ENCODE results near the gene TUBA3D. TPM values are rescaled to one million over a fixed set of nuclear protein-coding genes. Genes with fewer than 3 reads are reported as not detected.
"Not testable (repeated sequence)": the region's sequence is repeated elsewhere in the genome, so short reads cannot be mapped to it uniquely, and the experiment has no call there.

Gene TUBA3D
- not detected for total RNA-seq

DNA sequence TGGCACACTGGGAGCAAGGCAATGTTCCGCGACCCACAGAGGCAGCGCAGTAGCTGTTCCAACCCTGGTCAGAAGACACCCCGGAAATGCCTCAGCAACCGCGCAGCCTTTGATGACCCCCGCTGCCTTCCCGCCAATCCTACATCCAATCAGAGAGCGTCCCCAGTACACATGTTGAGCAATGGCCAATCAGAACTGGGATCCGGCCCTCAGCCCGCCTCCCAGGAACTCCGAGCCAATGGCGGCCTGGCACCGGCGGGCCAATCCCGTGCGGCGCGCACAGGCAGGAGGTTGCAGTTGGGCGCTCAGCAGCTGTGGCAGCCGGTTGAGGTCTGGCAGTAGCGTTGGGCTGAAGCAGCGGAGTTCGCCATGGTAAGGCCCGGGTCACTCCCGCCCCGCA lies at the start of gene TUBA3D:
TUBA3D (plus strand) TSS at position 289 of the 400 bp plus-strand sequence; CDS start at position 370, 81 bp downstream.
- no peak for DNase-seq (ENCODE audit: low spot score in 2 of 2)
- H3K27ac ChIP-seq, result no peak within 1 kb of the TSS
- H3K4me1 ChIP-seq, result no peaks in the 10 kb centered on the region
- no peaks in the 10 kb centered on the region for H3K9me3 ChIP-seq
- H3K36me3 ChIP-seq, result peaks cover 3% of the 10 kb centered on the region
- TF ChIP-seq EP300 (IDR thresholded peaks at IDR 0.05) (no peak), POLR2A (IDR thresholded peaks at IDR 0.05) (no peak), POLR2AphosphoS5 (IDR thresholded peaks at IDR 0.05) (no peak)
- TF ChIP-seq, protein P1, sequence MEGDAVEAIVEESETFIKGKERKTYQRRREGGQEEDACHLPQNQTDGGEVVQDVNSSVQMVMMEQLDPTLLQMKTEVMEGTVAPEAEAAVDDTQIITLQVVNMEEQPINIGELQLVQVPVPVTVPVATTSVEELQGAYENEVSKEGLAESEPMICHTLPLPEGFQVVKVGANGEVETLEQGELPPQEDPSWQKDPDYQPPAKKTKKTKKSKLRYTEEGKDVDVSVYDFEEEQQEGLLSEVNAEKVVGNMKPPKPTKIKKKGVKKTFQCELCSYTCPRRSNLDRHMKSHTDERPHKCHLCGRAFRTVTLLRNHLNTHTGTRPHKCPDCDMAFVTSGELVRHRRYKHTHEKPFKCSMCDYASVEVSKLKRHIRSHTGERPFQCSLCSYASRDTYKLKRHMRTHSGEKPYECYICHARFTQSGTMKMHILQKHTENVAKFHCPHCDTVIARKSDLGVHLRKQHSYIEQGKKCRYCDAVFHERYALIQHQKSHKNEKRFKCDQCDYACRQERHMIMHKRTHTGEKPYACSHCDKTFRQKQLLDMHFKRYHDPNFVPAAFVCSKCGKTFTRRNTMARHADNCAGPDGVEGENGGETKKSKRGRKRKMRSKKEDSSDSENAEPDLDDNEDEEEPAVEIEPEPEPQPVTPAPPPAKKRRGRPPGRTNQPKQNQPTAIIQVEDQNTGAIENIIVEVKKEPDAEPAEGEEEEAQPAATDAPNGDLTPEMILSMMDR (IDR thresholded peaks at IDR 0.05), result no peak
- H3K4me3 ChIP-seq, result no peak within 1 kb of the TSS
- no peaks in the 10 kb centered on the region for H3K27me3 ChIP-seq
- WGBS, result 98% methylated on average over 8 of the region's 27 CpGs

DNA sequence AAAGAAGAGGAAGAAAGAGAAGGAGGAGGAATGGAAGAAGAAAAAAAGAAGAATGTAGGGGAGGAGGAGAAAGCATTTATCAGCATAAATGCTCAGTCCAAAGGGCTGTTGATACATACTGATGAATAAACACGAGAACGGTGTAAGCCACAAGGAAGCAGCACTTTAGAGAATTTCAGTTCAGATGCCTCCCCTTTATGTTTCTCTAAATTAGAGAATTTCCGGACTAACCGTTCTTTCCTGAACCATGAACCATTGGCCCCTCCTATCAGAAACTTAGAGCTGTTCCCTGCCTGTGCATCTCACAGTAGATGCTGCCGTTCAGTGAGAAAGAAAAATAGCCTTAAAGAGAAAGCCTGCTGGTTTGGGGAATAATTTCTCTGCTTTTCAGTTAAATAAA lies 49.2 kb upstream of the TUBA3D start:
- Histone ChIP-seq H3K27ac (no peak overlapping the region), H3K9me3 (no peaks in the 10 kb centered on the region), H3K27me3 (peaks cover 75% of the 10 kb centered on the region), H3K36me3 (no peaks in the 10 kb centered on the region), H3K4me1 (peaks cover 4% of the 10 kb centered on the region), H3K4me3 (no peak overlapping the region)
- WGBS, result 57% methylated on average over 5 of the region's 5 CpGs
- TF ChIP-seq POLR2AphosphoS5 (IDR thresholded peaks at IDR 0.05) (no peak), POLR2A (IDR thresholded peaks at IDR 0.05) (no peak), EP300 (IDR thresholded peaks at IDR 0.05) (no peak)
- TF ChIP-seq, protein P1 (IDR thresholded peaks at IDR 0.05), result no peak
- DNase-seq (ENCODE audit: low spot score in 2 of 2), result no peak

DNA sequence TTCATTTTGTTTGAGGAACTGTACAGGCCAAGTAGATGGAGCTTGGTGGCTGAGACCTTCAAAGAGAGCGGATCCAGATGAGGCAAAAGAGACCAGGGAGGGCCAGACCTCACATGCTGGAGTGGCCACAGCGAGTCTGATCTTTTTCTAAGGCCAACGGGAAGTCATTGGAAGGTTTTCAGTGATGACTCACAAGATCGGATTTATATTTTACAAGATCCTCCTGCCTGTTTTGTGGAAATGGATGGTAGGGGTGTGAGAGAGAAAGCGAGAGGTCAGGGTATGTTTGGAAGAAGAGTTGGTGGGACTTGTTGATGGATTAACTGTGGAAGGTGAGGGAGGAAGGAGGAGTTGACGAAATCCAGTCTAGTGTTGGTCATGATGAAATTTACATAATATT lies 44.6 kb upstream of the TUBA3D start:
- TF ChIP-seq EP300 (IDR thresholded peaks at IDR 0.05), result no peak
- TF ChIP-seq POLR2A (IDR thresholded peaks at IDR 0.05), result no peak
- no peak for TF ChIP-seq POLR2AphosphoS5 (IDR thresholded peaks at IDR 0.05)
- TF ChIP-seq, protein P1 (IDR thresholded peaks at IDR 0.05), result no peak
- Histone ChIP-seq H3K4me1 (no peaks in the 10 kb centered on the region), H3K27ac (no peak overlapping the region), H3K4me3 (no peak overlapping the region), H3K27me3 (peaks cover 45% of the 10 kb centered on the region), H3K9me3 (no peaks in the 10 kb centered on the region), H3K36me3 (no peaks in the 10 kb centered on the region)
- DNase-seq (ENCODE audit: low spot score in 2 of 2), result no peak
- WGBS, result 66% methylated on average over 6 of the region's 6 CpGs

DNA sequence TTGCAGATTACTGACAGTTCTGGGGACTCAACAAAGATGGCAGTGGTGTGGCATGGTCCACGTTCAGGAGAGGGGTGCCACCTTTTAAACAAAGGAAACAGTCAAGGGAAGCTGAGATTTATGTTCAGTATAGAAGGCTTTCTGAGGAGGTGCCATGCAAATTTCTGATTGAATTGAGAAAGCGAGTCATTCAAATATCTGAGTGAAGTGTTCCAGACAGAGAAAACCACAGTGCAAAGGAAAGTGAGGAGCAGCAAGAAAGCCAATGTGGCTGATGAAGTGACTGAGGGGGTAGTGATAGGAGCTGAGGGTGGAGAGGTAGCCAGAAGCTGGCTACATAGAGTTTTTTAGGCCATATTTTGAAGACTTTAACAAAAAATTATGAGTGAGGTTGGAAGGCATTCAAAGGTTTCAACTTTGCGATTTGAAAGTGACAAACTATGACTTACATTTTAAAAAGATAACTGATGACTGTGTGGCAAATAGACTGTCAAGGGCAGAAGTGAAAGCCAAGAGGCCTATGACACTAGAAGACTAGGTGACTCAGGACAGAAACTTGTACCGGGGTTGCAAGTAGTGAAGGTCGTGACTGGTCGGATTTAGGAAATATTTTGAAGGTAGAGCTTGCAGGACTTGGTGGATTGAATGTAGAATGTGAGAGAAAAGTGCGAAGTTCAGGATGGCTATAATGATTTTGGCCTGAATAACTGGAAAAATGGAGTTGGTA lies 35.0 kb upstream of the TUBA3D start:
- not testable (repeated sequence) for H3K27ac ChIP-seq; DNase-seq (ENCODE audit: low spot score in 2 of 2); H3K4me1 ChIP-seq; H3K27me3 ChIP-seq; H3K9me3 ChIP-seq; H3K4me3 ChIP-seq; H3K36me3 ChIP-seq
- WGBS, result 76% methylated on average over 7 of the region's 7 CpGs

DNA sequence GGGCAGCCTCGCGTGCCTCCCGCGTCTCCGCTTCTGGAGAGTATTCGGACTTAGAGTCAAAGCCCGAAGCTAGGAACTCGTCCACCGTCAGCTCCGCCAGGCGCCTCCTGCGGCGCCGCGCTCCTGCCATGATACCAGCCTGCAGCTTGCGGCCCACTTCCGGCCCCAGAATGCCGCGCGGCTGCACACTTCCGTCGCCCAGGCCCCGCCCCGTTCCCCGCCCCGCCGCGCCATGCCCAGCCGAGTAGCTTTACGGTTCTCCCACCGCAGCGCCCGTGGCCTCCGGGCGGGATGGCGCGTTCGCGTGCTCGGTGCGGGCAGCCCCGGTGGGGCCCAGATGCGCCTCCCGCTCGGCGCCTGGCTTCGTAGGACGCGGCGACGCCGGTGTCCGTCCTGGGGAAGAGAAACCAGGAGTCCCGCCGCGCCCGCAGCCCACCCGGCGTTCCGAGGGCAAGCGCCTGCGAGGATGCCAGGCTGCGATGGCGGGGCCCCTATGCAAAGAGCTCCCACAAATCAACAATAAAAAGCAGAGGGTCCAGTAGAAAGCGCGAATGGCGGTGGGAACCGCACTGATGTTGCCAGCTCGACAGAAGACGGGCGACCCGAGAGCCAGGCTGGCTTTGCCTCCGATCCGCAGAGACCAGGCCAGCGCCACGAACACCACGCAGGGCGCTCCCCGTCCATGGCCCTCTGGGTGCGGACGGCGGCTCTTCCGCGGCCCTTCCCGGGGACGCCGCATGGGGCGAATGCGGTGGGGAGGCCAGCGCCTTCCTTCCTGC lies 31.0 kb upstream of the TUBA3D start:
- DNase-seq (ENCODE audit: low spot score in 2 of 2); H3K9me3 ChIP-seq; H3K4me1 ChIP-seq; H3K27ac ChIP-seq; H3K27me3 ChIP-seq; H3K4me3 ChIP-seq; H3K36me3 ChIP-seq: not testable (repeated sequence)
- WGBS, result 91% methylated on average over 44 of the region's 90 CpGs

DNA sequence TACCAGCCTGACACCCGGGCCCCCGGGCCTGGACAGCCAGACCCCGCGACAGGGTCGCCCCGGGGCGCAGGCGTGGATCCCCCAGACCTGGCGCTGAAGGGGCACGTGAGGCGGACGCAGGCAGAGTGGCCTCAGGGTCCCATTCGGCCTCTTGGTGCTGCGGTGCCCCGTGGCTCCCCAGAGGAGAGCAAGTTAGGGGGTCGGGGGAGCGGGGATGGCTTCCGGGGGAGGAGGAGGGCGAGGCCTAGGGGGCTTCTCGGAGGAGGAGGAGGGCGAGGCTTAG lies 30.5 kb upstream of the TUBA3D start:
- not testable (repeated sequence) for H3K9me3 ChIP-seq; H3K36me3 ChIP-seq; H3K4me1 ChIP-seq; H3K4me3 ChIP-seq; H3K27me3 ChIP-seq; H3K27ac ChIP-seq; DNase-seq (ENCODE audit: low spot score in 2 of 2)
- WGBS, result 97% methylated on average over 14 of the region's 21 CpGs

Data from suprapubic skin (tissue), 4 donors.